GM21723 (cell line): ENCODE measurements around the gene DPP3.
"Not testable (repeated sequence)": the region's sequence is repeated elsewhere in the genome, so short reads cannot be mapped to it uniquely, and the experiment has no call there.

ENCODE experiments used
- ATAC-seq: cut with Tn5 transposase; IDR thresholded peaks from one replicate; pipeline ENCODE4 v1.9.1; 2021; ENCODE audit warnings: mild to moderate bottlenecking, moderate library complexity; ENCODE audit not compliant: unreplicated experiment

DPP3 gene

GRCh38 chr11:66529655-66530054 lies 49.4 kb downstream of the DPP3 start:
- no peak for ATAC-seq

DNA sequence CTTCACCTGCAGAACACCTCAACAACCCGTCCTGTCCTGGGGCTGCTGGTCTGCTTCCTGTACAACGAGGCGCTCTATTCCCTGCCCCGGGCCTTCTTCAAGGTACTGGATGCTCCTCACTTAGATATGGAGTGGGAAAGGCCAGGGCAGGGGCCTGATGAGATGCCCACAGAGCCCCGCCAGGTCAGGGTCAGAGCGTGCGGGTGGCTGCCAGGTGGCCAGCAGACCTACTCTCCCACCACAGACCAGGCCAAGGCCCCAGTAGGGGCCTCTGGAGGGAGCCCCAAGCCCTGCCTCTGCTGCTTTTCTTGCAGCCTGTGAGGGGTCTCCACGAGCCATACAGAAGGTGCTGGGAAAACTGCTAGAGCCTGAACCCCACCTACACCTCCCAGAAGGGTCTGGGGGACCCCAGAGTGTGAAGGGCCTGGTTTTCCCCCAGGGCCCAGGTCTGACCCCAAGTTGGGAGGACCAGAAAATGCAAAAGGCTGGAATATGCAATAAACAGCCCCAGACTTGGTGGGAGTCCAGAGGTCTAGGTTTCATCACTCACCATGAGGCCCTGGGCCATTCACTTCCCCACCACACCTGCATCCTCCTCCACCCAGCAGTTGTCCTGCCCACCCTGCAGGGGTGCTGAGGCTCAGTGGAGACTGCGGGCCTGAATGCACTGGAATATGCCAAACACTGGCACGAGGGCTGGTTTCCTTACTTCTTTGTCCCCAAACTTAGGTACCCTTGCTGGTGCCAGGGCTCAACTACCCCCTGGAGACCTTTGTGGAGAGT lies 50.9 kb downstream of the DPP3 start:
- ATAC-seq: no peak

GRCh38 chr11:66531841-66532240 lies 51.6 kb downstream of the DPP3 start:
- no peak for ATAC-seq

DNA sequence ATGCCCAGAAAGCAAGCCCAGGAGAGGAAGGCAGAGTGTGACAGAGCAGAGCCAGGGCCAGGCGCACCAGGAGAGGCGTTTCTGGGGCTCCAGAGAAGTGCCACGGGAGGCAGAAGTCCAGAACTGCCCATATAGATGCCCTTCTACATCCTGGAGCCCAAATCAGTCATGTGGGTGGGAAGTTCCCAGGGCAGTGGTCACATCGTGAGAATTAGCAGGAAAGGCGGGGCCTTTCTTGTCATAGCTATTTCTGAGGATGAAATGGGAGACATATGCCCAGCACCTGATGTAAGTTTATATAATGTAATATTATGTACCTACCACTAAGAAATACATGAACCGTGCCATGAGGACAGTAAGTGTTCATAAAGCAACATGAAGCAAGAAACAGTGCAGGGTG lies 52.5 kb downstream of the DPP3 start:
- no peak for ATAC-seq

- no peak for ATAC-seq
Observed at GRCh38 chr11:66539170-66539869, 59.1 kb downstream of the DPP3 start.

DNA sequence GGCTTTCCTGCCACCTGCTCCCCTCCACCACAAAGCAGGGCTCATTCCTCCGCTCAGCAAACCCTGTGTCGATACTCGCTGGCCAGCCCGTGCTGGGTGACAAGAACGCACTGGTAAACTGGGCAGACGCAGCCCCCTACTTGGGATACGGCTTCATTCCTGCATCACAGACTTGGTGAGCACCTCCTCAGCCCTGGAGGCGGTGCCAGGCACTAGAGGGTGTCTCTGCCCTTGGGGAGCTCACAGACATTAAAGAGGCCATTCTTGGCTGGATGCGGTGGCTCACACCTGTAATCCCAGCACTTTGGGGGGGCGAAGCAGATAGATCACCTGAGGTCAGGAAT lies 59.6 kb downstream of the DPP3 start:
- ATAC-seq: no peak

DNA sequence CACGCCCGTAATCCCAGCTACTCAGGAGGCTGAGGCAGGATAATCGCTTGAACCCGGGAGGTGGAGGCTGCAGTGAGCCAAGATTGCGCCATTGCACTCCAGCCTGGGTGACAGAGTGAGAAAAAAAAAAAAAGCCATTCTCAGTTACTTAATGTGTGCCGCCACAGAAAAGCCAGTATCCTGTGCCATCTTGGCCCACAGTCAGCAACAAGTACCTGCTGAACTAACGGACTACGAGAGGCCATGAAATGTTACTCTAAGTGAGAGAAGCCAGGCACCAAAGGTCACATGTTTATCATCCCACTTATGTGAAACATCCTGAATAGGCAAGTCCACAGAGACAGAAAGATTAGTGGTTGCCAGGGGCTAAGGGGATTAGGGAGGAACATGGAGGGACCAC lies 60.4 kb downstream of the DPP3 start:
- ATAC-seq: not testable (repeated sequence)

DNA sequence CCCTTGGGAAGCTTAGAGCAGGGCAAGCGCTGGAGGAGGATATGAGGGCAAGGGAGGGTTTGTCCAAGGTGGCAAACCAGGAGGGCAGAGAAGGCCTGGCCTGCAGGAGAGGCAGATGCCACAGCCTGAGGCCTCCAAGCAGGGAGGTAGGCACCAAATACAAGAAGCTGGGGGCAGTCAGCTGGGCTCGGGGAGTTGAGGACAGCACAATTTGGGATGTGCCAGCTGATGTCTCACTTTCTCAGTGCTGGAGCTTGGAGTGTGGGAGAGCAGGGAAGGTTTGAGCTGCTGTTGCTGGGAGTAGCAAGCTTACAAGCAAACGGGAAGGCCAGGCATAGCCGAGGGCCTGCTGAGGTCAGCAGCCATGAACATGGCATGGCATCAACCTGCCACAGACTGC lies 61.7 kb downstream of the DPP3 start:
- no peak for ATAC-seq

GRCh38 chr11:66542362-66542761 lies 62.1 kb downstream of the DPP3 start:
- ATAC-seq: no peak

GRCh38 chr11:66543263-66544107 lies 63.3 kb downstream of the DPP3 start:
- ATAC-seq: no peak

DNA sequence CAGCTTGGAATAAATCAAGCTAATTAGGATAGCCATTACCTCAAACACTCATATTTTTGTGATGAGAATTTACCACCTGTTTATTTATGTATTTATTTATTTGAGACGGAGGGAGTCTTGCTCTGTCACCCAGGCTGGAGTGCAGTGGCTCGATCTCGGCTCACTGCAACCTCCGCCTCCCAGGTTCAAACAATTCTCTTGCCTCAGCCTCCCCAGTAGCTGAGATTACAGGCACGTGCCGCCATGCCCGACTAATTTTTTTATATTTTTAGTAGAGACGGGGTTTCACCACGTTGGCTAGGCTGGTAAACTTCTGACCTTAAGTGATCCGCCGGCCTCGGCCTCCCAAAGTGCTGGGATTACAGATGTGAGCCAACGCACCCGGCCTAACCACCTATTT lies 64.7 kb downstream of the DPP3 start:
- ATAC-seq: not testable (repeated sequence)

DNA sequence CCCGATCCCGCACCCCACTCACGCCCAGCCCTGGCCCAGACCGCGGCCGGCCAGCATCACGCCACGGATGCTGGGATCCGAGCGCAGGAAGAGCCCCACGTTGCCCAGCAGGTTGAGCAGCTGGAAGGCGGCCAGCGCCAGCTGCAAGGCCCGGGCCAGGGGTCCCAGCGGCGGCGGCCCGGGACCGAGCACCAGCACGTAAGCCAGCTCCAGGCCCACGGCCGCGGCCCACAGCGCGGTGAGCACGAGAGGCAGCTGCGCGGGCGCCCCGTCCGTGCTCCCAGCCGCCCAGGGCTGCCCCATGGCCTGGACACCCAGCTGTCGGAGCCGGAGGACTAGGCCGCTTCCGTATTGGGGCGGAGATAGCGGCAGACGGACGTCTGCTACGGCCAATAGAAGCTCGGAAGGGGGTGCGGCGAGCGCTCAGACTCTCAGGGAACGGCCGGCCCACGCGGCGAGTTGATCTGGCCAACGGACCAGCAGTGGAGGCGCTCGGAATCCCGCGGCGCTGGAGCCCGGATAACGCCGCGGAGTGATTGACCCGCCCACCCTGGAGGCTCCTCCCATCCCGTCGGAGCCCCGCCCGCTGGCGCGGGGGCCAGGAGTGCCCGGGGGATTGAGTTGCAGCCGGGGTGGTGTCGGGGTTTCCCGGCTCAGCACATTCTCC lies 65.6 kb downstream of the DPP3 start, which contains the start of gene ZDHHC24:
TSS of gene ZDHHC24 (minus strand) at position 348 of the 667 bp plus-strand sequence. CDS start at position 303, 45 bp downstream.
- ATAC-seq: peak; percentile 83

DNA sequence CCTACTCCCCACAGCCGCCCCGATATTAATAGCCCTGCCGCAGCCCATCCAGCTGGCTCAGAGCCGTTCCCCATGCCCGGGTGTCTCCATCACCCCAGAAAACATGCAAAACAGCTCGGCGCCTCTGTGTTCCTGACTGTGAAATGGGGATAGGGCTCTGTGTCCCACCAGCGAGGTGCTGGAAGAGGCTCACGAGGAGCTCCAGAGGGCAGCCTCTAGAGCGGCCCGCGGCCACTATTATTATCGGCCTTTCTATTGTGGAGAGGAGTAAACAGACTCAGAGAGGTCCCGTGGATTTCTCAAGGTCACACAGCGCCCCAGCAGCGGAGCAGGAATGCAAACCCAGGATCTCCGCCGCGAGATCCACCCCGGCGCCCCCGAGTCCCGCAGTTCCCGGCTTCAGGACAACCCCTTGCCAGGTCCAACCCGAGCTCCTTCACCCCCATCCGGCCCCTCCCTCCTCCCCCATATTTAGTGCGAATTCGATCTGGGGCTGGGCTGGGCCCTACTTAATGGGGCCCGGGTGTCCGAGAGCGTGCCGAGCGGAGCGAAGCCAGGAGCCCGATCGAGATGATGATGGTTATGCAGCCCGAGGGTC lies 66.2 kb downstream of the DPP3 start, which contains the start of gene ACTN3:
TSS of gene ACTN3 (plus strand) at position 536 of the 598 bp plus-strand sequence. CDS start at position 571, 35 bp downstream.
- peak; percentile 3 for ATAC-seq

- no peak for ATAC-seq
Observed at GRCh38 chr11:66546966-66547661, 66.9 kb downstream of the DPP3 start.

GRCh38 chr11:66547662-66548009 lies 67.4 kb downstream of the DPP3 start:
- ATAC-seq: no peak

GRCh38 chr11:66548041-66548440 lies 67.8 kb downstream of the DPP3 start:
- no peak for ATAC-seq

DNA sequence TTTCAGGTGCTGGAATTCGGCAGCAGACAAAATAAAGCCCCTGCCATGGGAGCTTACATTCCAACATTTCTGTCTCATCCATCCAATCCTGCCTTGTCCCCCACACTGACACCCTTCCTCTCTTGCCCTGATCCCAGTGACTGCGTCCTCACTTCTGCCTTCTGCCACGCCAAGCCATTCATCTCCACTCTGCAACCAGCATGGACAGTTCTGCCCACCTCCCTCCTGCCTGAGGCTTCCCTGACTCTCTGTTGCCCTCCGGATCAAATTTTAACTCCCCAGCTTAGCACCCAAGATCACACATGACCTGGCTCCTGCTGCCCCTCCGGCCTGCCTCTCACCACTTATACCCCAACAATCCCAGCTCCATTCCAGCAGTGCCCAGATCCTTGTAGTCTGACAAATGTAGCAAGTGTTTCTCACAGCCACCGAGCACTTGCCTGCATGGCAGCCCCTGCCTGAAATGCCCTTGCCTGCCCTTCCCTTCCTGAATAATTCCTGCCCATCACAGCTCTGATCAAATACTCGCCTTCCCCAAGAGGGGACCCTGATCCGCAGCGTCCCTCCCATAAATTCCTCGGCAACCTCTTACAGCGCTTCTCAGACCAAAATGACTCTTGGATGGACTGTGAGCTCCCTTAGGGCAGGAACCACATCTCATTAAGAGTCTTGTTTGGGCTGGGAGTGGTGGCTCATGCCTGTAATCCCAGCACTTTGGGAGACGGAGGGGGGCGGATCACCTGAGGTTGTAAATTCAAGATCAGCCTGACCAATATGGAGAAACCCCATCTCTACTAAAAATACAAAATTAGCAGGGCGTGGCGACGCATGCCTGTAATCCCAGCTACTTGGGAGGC lies 68.8 kb downstream of the DPP3 start:
- ATAC-seq: no peak

DNA sequence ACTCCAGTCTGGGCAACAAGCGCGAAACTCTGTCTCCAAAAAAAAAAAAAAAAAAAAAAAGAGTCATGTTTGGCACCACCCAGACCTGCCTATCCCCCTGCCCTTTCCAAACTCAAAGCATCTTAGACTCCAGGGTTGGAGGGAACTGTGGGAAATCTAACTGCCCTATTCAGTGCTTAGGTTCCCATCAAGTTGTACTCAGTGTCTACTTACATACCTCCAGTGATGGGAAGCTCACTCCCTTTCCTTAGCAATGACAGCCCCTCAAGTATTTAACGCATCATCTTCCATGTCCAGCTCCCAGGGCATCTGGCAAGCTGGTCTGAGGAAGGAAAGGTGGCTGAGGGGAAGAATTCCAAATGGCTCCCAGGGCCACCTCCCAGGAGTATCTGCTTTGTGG lies 69.5 kb downstream of the DPP3 start:
- no peak for ATAC-seq

- no peak for ATAC-seq
Observed at GRCh38 chr11:66550887-66551286, 70.7 kb downstream of the DPP3 start.
